IMR-90 (cell line): ENCODE results near the gene SLC25A11.

Experiments used
- BHLHE40 ChIP-seq: fragments of 150-350 bp; IDR thresholded peaks from 2 replicates; pipeline ENCODE4 v1.6.1; 2016; ENCODE audit warnings: mild to moderate bottlenecking, low read depth, low read length
- MAFK ChIP-seq: IDR thresholded peaks from 2 replicates; pipeline ENCODE4 v1.6.1; 2012; ENCODE audit warnings: low read depth, low read length, improper control_type of control experiment
- MAZ ChIP-seq: IDR thresholded peaks from 2 replicates; pipeline ENCODE4 v1.6.1; 2012; ENCODE audit warnings: low read depth, mild to moderate bottlenecking, low read length, improper control_type of control experiment, moderate library complexity, borderline replicate concordance
- MXI1 ChIP-seq: IDR thresholded peaks from 2 replicates; pipeline ENCODE4 v1.6.1; 2012; ENCODE audit warnings: low read depth, mild to moderate bottlenecking, low read length, moderate library complexity, borderline replicate concordance
- POLR2A ChIP-seq: IDR thresholded peaks from 2 replicates; pipeline ENCODE4 v1.6.1; 2012; ENCODE audit warnings: mild to moderate bottlenecking, low read depth, low read length
- RAD21 ChIP-seq: IDR thresholded peaks from 2 replicates; pipeline ENCODE4 v1.6.1; 2012; ENCODE audit warnings: low read length, improper control_type of control experiment
- SMC3 ChIP-seq: fragments of 150-350 bp; IDR thresholded peaks from 2 replicates; pipeline ENCODE4 v1.6.1; 2016; ENCODE audit warnings: low read depth, mild to moderate bottlenecking, antibody characterized with exemption, low read length, moderate library complexity
- USF2 ChIP-seq: fragments of 150-350 bp; IDR thresholded peaks from 2 replicates; pipeline ENCODE4 v1.6.1; 2017; ENCODE audit warnings: mild to moderate bottlenecking, antibody characterized with exemption, low read length, low read depth
- TF ChIP-seq, protein P1 (sequence below): conservative IDR thresholded peaks from 2 replicates; pipeline ENCODE4 v1.5.1; 2012; ENCODE audit warnings: mild to moderate bottlenecking, low read depth, low read length, improper control_type of control experiment

DNA sequence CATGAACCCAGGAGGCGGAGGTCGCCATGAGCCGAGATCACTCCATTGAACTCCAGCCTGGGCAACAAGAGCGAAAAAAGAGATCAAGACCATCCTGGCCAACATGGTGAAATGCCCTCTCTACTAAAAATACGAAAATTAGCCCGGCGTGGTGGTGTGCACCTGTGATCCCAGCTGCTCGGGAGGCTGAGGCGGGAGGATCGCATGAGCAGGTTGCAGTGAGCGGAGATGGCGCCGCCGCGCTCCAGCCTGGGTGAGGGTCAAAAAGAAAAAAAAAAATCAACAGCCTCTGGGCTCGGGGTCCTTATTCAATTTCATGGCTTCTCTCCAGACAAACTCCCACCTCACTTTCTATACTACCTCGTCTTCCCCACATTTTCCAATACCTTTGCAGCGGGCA, 11.0 kb downstream of the SLC25A11 start:
- TF ChIP-seq, protein P1, sequence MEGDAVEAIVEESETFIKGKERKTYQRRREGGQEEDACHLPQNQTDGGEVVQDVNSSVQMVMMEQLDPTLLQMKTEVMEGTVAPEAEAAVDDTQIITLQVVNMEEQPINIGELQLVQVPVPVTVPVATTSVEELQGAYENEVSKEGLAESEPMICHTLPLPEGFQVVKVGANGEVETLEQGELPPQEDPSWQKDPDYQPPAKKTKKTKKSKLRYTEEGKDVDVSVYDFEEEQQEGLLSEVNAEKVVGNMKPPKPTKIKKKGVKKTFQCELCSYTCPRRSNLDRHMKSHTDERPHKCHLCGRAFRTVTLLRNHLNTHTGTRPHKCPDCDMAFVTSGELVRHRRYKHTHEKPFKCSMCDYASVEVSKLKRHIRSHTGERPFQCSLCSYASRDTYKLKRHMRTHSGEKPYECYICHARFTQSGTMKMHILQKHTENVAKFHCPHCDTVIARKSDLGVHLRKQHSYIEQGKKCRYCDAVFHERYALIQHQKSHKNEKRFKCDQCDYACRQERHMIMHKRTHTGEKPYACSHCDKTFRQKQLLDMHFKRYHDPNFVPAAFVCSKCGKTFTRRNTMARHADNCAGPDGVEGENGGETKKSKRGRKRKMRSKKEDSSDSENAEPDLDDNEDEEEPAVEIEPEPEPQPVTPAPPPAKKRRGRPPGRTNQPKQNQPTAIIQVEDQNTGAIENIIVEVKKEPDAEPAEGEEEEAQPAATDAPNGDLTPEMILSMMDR = no peak
- no peak for TF ChIP-seq MXI1
- no peak for TF ChIP-seq USF2
- no peak for TF ChIP-seq RAD21
- no peak for TF ChIP-seq MAZ
- TF ChIP-seq POLR2A = no peak
- TF ChIP-seq MAFK = no peak
- no peak for TF ChIP-seq BHLHE40
- no peak for TF ChIP-seq SMC3
